Measurements from ENCODE around the gene CKAP4.

GRCh38 chr12:106287364-106287763 lies 39.5 kb upstream of the CKAP4 start:
- TF ChIP-seq JUN (CRISPR knock-in tag; IDR thresholded peaks at IDR 0.05) (no peak), GRHL2 (CRISPR knock-in tag; IDR thresholded peaks at IDR 0.05; ENCODE audit: insufficient replicate concordance, severe bottlenecking) (no peak), CTCF (IDR thresholded peaks at IDR 0.05) (no peak), NFE2L1 (CRISPR knock-in tag; IDR thresholded peaks at IDR 0.05) (no peak), CREB1 (CRISPR knock-in tag; IDR thresholded peaks at IDR 0.05) (no peak), CREM (CRISPR knock-in tag; IDR thresholded peaks at IDR 0.05) (no peak), ZSCAN18 (CRISPR knock-in tag; IDR thresholded peaks at IDR 0.05) (no peak)
